ENCODE measurements around the gene TNP1. TPM values are rescaled to one million over a fixed set of nuclear protein-coding genes. Genes with fewer than 3 reads are reported as not detected.

The TNP1 gene
- total and polyA plus RNA-seq, 2 donors: 0.57 to 3.4 TPM

GRCh38 chr2:216866515-216867095 is 6.7 kb upstream of the TNP1 start:
- H3K9me3 ChIP-seq (ENCODE audit: control insufficient read depth in 2 of 2, insufficient read depth in 1 of 2, low read length in 1 of 2): no peaks in the 10 kb centered on the region

GRCh38 chr2:216865658-216866057 is 5.8 kb upstream of the TNP1 start:
- H3K36me3 ChIP-seq (ENCODE audit: control insufficient read depth in 2 of 2, insufficient read depth in 2 of 2, low read length in 1 of 2): no peaks in the 10 kb centered on the region
- no peak overlapping the region for H3K4me3 ChIP-seq (ENCODE audit: low read length in 2 of 2)
- H3K27ac ChIP-seq (ENCODE audit: low read depth in 1 of 2, low read length in 1 of 2): no peak overlapping the region
- DNase-seq (ENCODE audit: low read depth in 6 of 9, low spot score in 9 of 9): no peak
- no peaks in the 10 kb centered on the region for H3K9me3 ChIP-seq (ENCODE audit: control insufficient read depth in 2 of 2, insufficient read depth in 1 of 2, low read length in 1 of 2)
- WGBS: 97% methylated on average over 3 of the region's 3 CpGs
- no peaks in the 10 kb centered on the region for H3K27me3 ChIP-seq (ENCODE audit: control insufficient read depth in 2 of 2, insufficient read depth in 1 of 2, low read length in 1 of 2)
- H3K4me1 ChIP-seq (ENCODE audit: control insufficient read depth in 2 of 2, insufficient read depth in 2 of 2, low read length in 2 of 2): peaks cover 0 to 7% of the 10 kb centered on the region in 2 donors

More at GRCh38 chr2:216866515-216867095, 6.7 kb upstream of the TNP1 start:
- peak in 1 of 9 donors; percentile 33 for DNase-seq (ENCODE audit: low read depth in 6 of 9, low spot score in 9 of 9)
- no peaks in the 10 kb centered on the region for H3K36me3 ChIP-seq (ENCODE audit: control insufficient read depth in 2 of 2, insufficient read depth in 2 of 2, low read length in 1 of 2)
- no peaks in the 10 kb centered on the region for H3K27me3 ChIP-seq (ENCODE audit: control insufficient read depth in 2 of 2, insufficient read depth in 1 of 2, low read length in 1 of 2)
- 72% methylated on average over 3 of the region's 3 CpGs for WGBS
- H3K27ac ChIP-seq (ENCODE audit: low read depth in 1 of 2, low read length in 1 of 2): no peak overlapping the region
- H3K4me3 ChIP-seq (ENCODE audit: low read length in 2 of 2): no peak overlapping the region
- H3K4me1 ChIP-seq (ENCODE audit: control insufficient read depth in 2 of 2, insufficient read depth in 2 of 2, low read length in 2 of 2): peaks cover 0 to 7% of the 10 kb centered on the region in 2 donors

- 83% methylated on average over 4 of the region's 4 CpGs for WGBS
- H3K4me3 ChIP-seq (ENCODE audit: low read length in 2 of 2): no peak overlapping the region
- no peak for DNase-seq (ENCODE audit: low read depth in 6 of 9, low spot score in 9 of 9)
- no peaks in the 10 kb centered on the region for H3K9me3 ChIP-seq (ENCODE audit: control insufficient read depth in 2 of 2, insufficient read depth in 1 of 2, low read length in 1 of 2)
- H3K27me3 ChIP-seq (ENCODE audit: control insufficient read depth in 2 of 2, insufficient read depth in 1 of 2, low read length in 1 of 2): no peaks in the 10 kb centered on the region
- H3K27ac ChIP-seq (ENCODE audit: low read depth in 1 of 2, low read length in 1 of 2): no peak overlapping the region
- no peaks in the 10 kb centered on the region for H3K36me3 ChIP-seq (ENCODE audit: control insufficient read depth in 2 of 2, insufficient read depth in 2 of 2, low read length in 1 of 2)
- peaks cover 0 to 7% of the 10 kb centered on the region in 2 donors for H3K4me1 ChIP-seq (ENCODE audit: control insufficient read depth in 2 of 2, insufficient read depth in 2 of 2, low read length in 2 of 2)
Measured at GRCh38 chr2:216863946-216864345, 4.1 kb upstream of the TNP1 start.

- 97% methylated on average over 8 of the region's 8 CpGs for WGBS
- no peak for DNase-seq (ENCODE audit: low read depth in 6 of 9, low spot score in 9 of 9)
Measured at GRCh38 chr2:216862628-216863398, 2.9 kb upstream of the TNP1 start.

GRCh38 chr2:216860426-216861137 is 718 bp upstream of the TNP1 start:
- H3K27me3 ChIP-seq (ENCODE audit: control insufficient read depth in 2 of 2, insufficient read depth in 1 of 2, low read length in 1 of 2): no peaks in the 10 kb centered on the region
- H3K36me3 ChIP-seq (ENCODE audit: control insufficient read depth in 2 of 2, insufficient read depth in 2 of 2, low read length in 1 of 2): no peaks in the 10 kb centered on the region
- no peak overlapping the region for H3K4me3 ChIP-seq (ENCODE audit: low read length in 2 of 2)
- peaks cover 0 to 16% of the 10 kb centered on the region in 2 donors for H3K4me1 ChIP-seq (ENCODE audit: control insufficient read depth in 2 of 2, insufficient read depth in 2 of 2, low read length in 2 of 2)
- WGBS: 93% methylated on average over 2 of the region's 2 CpGs
- H3K9me3 ChIP-seq (ENCODE audit: control insufficient read depth in 2 of 2, insufficient read depth in 1 of 2, low read length in 1 of 2): no peaks in the 10 kb centered on the region
- H3K27ac ChIP-seq (ENCODE audit: low read depth in 1 of 2, low read length in 1 of 2): no peak overlapping the region
- DNase-seq (ENCODE audit: low read depth in 6 of 9, low spot score in 9 of 9): no peak

More at GRCh38 chr2:216862628-216863398, 2.9 kb upstream of the TNP1 start:
- no peak overlapping the region for H3K4me3 ChIP-seq (ENCODE audit: low read length in 2 of 2)
- no peaks in the 10 kb centered on the region for H3K36me3 ChIP-seq (ENCODE audit: control insufficient read depth in 2 of 2, insufficient read depth in 2 of 2, low read length in 1 of 2)
- H3K9me3 ChIP-seq (ENCODE audit: control insufficient read depth in 2 of 2, insufficient read depth in 1 of 2, low read length in 1 of 2): no peaks in the 10 kb centered on the region
- peaks cover 0 to 10% of the 10 kb centered on the region in 2 donors for H3K4me1 ChIP-seq (ENCODE audit: control insufficient read depth in 2 of 2, insufficient read depth in 2 of 2, low read length in 2 of 2)
- H3K27me3 ChIP-seq (ENCODE audit: control insufficient read depth in 2 of 2, insufficient read depth in 1 of 2, low read length in 1 of 2): no peaks in the 10 kb centered on the region
- no peak overlapping the region for H3K27ac ChIP-seq (ENCODE audit: low read depth in 1 of 2, low read length in 1 of 2)

GRCh38 chr2:216858312-216858711 is 1.6 kb downstream of the TNP1 start:
- no peaks in the 10 kb centered on the region for H3K36me3 ChIP-seq (ENCODE audit: control insufficient read depth in 2 of 2, insufficient read depth in 2 of 2, low read length in 1 of 2)
- 19% methylated on average over 3 of the region's 3 CpGs for WGBS

GRCh38 chr2:216857131-216857550 is 2.7 kb downstream of the TNP1 start:
- Histone ChIP-seq H3K27me3 (ENCODE audit: control insufficient read depth in 2 of 2, insufficient read depth in 1 of 2, low read length in 1 of 2) (no peaks in the 10 kb centered on the region), H3K9me3 (ENCODE audit: control insufficient read depth in 2 of 2, insufficient read depth in 1 of 2, low read length in 1 of 2) (no peaks in the 10 kb centered on the region), H3K4me3 (ENCODE audit: low read length in 2 of 2) (no peak overlapping the region), H3K36me3 (ENCODE audit: control insufficient read depth in 2 of 2, insufficient read depth in 2 of 2, low read length in 1 of 2) (no peaks in the 10 kb centered on the region), H3K4me1 (ENCODE audit: control insufficient read depth in 2 of 2, insufficient read depth in 2 of 2, low read length in 2 of 2) (peaks cover 0 to 16% of the 10 kb centered on the region in 2 donors), H3K27ac (ENCODE audit: low read depth in 1 of 2, low read length in 1 of 2) (no peak overlapping the region)
- peak in 4 of 9 donors; percentile 16 to 55 (median 28) for DNase-seq (ENCODE audit: low read depth in 6 of 9, low spot score in 9 of 9)
- 79% methylated on average over 3 of the region's 3 CpGs for WGBS

More at GRCh38 chr2:216858312-216858711, 1.6 kb downstream of the TNP1 start:
- peaks cover 0 to 16% of the 10 kb centered on the region in 2 donors for H3K4me1 ChIP-seq (ENCODE audit: control insufficient read depth in 2 of 2, insufficient read depth in 2 of 2, low read length in 2 of 2)
- no peak overlapping the region for H3K4me3 ChIP-seq (ENCODE audit: low read length in 2 of 2)
- DNase-seq (ENCODE audit: low read depth in 6 of 9, low spot score in 9 of 9): peak in 1 of 9 donors; percentile 33
- no peaks in the 10 kb centered on the region for H3K27me3 ChIP-seq (ENCODE audit: control insufficient read depth in 2 of 2, insufficient read depth in 1 of 2, low read length in 1 of 2)
- no peaks in the 10 kb centered on the region for H3K9me3 ChIP-seq (ENCODE audit: control insufficient read depth in 2 of 2, insufficient read depth in 1 of 2, low read length in 1 of 2)
- no peak overlapping the region for H3K27ac ChIP-seq (ENCODE audit: low read depth in 1 of 2, low read length in 1 of 2)

- Histone ChIP-seq H3K4me1 (ENCODE audit: control insufficient read depth in 2 of 2, insufficient read depth in 2 of 2, low read length in 2 of 2) (peaks cover 0 to 16% of the 10 kb centered on the region in 2 donors), H3K27ac (ENCODE audit: low read depth in 1 of 2, low read length in 1 of 2) (no peak overlapping the region), H3K36me3 (ENCODE audit: control insufficient read depth in 2 of 2, insufficient read depth in 2 of 2, low read length in 1 of 2) (no peaks in the 10 kb centered on the region), H3K9me3 (ENCODE audit: control insufficient read depth in 2 of 2, insufficient read depth in 1 of 2, low read length in 1 of 2) (no peaks in the 10 kb centered on the region), H3K4me3 (ENCODE audit: low read length in 2 of 2) (no peak overlapping the region), H3K27me3 (ENCODE audit: control insufficient read depth in 2 of 2, insufficient read depth in 1 of 2, low read length in 1 of 2) (no peaks in the 10 kb centered on the region)
- no peak for DNase-seq (ENCODE audit: low read depth in 6 of 9, low spot score in 9 of 9)
- WGBS: 98% methylated on average over 5 of the region's 5 CpGs
Measured at GRCh38 chr2:216856406-216857065, 3.3 kb downstream of the TNP1 start.
